ENCODE results near the gene HNRNPA0.
"Not testable (repeated sequence)": the region's sequence is repeated elsewhere in the genome, so short reads cannot be mapped to it uniquely, and the experiment has no call there.

Gene HNRNPA0

DNA sequence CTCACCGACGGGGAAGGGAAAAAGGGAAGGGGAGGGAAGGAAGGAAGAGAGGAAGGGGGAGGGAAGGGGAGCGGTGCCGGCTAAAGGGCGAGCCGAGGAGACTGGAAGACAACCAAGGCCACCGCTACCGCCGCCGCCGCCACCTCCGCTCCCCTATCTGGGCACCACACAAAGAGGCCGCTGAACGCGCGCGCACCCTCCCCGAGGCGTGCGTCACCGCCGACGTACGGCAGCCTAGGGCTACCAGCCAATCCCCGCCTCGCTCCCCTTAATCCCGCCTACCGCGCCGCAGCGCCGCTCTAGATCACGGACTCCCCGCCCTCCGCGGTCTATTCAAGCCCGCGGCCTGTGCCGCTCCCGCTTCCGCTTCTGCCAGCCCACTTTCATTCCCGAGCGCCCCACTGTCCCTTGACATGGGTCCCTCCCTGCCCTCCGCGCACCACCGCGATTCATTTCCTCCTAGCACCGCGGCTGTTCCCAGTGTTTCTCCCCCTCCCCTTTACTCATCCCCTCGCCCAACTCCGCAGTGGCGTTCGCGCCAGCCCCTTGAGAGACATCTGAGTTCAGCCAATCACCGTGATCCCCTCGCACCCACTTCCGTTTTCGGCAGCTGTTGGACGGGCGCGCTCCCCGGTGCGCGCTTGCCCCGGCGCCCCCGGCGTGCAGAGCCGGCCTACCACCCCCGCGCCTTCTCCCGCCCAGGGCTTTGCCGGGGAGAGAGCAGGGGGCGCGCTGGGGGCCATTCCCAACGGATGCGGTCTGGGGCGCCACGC, at the start of gene HNRNPA0:
Gene HNRNPA0 (minus strand): TSS at position 176 of the 773 bp plus-strand sequence. CDS start 297 bp downstream, outside the sequence.
- peak; percentile 97 for DNase-seq

DNA sequence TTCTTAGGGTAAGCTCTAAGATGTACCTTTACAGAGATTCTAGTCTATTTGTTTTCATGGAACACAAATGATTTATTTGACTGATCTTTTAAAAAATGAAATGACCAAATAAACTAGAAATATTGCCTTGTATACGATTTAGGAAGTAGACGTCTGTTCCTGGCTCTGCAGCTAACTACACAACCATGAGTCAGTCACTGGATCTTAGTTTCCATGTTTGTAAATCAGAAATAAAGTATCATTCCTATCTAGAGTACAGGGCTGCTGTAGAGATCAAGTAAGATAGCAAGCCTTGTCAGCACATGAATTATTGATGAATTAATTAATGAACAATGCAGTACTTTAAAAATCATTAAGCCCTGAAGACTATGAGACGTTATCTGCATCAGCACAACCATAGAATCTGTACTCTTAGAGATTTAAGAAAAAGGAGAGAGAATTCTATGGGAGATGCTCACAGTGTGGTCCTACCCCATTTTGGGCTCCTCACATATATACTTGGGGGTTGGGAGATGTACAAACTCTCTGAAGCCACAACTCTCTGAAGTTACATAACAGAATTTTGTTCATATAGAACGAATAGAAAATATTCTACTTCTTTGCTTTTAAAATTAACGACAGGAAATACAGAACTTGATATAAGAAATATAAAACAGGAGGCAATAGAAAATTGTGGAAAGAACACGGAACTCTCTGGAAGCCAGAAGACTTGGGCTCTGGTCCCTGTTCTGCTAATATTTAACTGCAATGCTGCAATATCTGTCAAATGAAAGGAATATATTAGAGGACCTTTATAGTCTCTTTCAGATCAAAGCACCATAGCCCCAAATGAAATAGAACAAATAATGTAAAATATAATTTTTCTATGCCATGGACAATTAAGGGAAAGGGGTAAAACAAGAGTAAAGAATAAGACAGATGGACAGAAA, 48.4 kb upstream of the HNRNPA0 start:
- DNase-seq = no peak

DNA sequence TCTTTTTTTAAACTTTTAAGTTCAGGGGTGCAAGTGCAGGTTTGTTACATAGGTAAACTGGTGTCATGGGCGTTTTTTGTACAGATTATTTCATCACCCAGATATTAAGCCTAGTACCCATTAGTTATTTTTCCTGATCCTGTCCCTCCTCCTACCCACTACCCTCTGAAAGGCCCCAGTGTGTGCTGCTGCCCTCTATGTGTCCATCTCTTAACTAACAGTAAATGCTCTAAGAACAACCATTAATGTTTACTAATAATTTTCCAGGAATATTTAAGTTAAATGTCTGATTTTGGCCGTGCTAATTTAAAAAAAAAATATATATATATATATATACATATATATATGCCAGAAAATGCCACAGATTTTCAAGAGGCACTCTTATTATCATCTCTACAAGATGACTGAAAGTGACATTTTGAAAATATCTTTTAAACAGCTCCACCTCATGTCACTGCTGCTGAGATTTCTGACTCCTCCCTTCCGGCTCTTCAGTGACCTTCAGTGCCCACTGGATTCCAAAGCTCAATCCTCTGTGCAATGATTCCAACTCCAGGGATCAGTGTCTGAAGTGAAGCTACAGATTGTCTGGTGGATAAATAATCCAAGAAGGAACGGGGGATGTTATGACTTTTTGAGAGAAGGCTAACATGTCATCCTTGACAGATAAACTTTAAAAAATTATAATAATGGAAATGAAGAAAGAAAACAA, 46.7 kb upstream of the HNRNPA0 start:
- DNase-seq = no peak

- no peak for DNase-seq
Measured at GRCh38 chr5:137796279-137796678, 42.1 kb upstream of the HNRNPA0 start.

- no peak for DNase-seq
Measured at GRCh38 chr5:137794863-137795262, 40.7 kb upstream of the HNRNPA0 start.

DNA sequence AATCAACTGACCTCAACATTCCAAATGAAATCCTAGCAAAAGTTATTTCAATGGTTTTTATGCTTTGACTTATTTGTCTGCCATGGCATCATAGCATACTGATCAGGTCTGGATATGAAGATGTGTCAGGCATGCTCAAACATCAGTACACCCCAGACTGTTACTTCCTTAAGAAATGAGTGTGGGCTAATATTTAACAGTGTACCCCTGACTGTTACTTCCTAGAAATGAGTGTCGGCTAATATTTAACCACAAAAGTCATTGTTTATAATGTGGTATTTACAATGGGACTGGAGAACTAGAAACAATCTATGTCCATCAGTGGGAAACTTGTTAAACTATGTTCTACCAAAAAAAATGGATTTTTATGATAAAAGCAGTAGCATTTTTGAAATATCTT, 38.1 kb upstream of the HNRNPA0 start:
- no peak for DNase-seq

DNA sequence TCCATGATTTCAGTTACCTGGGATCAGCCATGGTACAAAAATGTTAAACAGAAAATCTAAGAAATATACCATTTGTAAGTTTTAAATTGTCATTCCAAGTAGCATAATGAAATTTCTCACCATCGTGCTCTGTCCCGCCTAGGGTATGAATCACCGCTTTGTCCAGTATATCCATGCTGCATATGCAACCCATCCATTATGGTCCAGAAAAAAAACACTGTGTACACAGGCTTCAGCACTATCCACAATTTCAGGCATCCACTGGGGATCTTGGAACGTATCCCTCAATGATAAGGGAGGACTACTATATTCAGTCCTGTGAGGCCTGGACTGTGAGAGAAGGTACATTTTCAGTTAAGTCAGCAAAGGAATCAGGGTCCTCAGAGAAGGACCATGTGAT, 37.6 kb upstream of the HNRNPA0 start:
- DNase-seq = no peak

DNA sequence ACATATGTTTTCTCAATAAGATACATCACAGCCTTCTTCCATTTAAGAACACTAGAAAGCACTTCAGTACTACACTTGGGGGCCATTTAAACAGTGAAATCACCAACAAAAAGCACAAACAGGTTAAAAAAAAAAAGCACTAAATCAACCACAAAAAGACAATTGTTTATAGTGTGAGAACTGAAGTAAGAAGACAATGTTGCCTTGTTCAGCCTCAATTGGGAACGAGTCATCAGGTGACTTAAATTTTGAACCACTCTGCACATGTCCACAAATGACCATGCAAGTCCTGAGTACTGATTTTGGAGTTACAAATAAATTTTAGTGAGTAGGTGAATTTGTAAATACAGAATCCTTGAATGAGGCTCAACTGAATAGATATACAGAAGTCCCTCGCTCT, 37.2 kb upstream of the HNRNPA0 start:
- no peak for DNase-seq

- not testable (repeated sequence) for DNase-seq
Measured at GRCh38 chr5:137788560-137788959, 34.4 kb upstream of the HNRNPA0 start.

- no peak for DNase-seq
Measured at GRCh38 chr5:137782984-137783536, 28.9 kb upstream of the HNRNPA0 start.

DNA sequence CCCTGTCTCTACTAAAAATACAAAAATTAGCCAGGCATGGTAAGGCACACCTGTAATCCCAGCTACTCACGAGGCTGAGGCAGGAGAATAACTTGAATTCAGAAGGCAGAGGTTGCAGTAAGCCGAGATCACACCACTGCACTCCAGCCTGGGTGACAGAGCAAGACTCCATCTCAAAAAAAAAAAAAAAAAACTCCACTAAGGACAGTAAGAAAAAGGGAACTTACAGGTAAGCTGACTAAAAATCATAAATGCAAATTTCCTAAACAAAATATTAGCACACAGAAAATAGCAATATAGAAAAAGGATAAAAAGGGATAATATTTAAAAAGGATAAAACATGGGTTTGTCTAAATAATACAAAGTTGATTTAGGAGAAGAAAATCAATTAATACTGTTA, 27.9 kb upstream of the HNRNPA0 start:
- DNase-seq = no peak

- DNase-seq = peak; percentile 20
Measured at GRCh38 chr5:137778772-137779564, 24.8 kb upstream of the HNRNPA0 start.

GRCh38 chr5:137767937-137768336, 13.8 kb upstream of the HNRNPA0 start:
- DNase-seq = not testable (repeated sequence)

DNA sequence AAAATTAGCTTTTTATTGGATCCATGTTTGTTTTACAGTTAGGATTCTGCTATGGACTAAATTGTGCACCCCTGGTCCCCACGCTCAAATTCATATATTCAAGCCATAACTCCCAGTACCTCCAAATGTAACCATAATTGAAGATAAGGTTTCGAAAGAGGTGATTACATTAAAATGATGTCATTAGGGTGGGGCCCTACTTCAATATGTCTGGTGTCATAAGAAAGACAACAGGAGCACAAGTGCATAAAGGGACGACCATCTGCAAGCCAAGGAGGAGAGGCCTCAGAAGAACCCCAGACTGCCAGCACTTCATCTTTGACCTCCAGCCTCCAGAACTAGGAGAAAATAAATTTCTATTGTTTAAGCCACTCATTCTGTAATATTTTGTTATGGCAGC, 7.4 kb upstream of the HNRNPA0 start:
- no peak for DNase-seq

GRCh38 chr5:137760719-137761516, 6.8 kb upstream of the HNRNPA0 start:
- no peak for DNase-seq

GRCh38 chr5:137760294-137760693, 6.1 kb upstream of the HNRNPA0 start:
- no peak for DNase-seq

GRCh38 chr5:137758715-137759306, 4.6 kb upstream of the HNRNPA0 start:
- DNase-seq = peak; percentile 47

DNA sequence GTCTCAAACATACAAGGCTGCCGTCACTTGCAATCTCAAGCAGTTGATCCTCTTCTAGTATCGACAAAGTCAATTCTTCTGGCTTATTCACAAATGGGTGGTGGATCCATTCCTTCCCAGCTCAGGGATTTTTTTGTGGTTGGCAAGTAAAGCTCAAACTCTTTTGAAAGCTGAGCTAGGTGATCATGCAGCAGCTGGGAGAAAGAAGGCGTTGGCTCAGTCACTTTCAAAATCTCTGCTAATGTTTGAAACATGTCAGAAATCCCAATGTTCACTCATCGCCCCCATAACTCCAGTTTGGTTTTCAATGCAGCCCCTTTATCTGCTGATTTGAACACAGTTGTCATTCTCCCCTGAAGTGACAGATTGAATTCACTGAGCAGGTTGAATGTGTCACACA, 4.0 kb upstream of the HNRNPA0 start:
- DNase-seq = no peak

GRCh38 chr5:137757634-137758033, 3.5 kb upstream of the HNRNPA0 start:
- DNase-seq = no peak

DNA sequence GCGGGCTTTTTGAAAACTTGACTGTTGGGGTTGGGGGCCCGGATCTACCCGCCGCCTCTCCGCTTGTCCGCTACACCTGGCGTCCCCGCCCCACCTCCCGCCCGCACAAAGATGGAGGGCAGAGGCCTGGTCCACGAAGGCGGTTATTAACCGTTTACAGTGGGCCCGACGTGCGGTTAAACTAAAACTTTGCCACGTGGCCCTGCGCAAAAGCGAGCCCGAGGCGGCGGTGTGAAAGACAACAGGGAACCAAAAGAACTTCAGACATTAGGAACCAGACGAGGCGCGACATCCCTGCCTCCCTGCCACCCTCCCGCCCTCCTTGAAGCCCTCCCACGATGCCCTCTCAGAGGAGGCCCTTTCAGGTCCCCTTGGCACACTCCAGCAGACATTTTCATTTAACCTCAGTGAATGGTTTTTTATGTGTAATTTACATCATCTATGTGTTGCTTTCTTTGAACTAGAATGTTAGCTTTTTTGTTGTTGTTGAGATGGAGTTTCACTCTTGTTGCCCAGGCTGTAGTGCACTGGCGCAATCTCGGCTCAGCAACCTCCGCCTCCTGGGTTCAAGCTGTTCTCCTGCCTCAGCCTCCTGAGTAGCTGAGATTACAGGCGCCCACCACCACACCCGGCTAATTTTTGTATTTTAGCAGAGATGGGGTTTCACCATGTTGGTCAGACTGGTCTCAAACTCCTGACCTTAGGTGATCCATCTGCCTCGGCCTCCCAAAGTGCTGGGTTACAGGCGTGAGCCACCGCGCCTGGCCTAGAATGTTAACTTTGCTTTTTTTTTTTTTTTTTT, 999 bp upstream of the HNRNPA0 start:
- DNase-seq = no peak
